Measurements from ENCODE around the gene PSEN2. TPM values are rescaled to one million over a fixed set of nuclear protein-coding genes. Genes with fewer than 3 reads are reported as not detected.

PSEN2 gene
- total RNA-seq, 1 donor from 2014 or later: 19.5 TPM

DNA sequence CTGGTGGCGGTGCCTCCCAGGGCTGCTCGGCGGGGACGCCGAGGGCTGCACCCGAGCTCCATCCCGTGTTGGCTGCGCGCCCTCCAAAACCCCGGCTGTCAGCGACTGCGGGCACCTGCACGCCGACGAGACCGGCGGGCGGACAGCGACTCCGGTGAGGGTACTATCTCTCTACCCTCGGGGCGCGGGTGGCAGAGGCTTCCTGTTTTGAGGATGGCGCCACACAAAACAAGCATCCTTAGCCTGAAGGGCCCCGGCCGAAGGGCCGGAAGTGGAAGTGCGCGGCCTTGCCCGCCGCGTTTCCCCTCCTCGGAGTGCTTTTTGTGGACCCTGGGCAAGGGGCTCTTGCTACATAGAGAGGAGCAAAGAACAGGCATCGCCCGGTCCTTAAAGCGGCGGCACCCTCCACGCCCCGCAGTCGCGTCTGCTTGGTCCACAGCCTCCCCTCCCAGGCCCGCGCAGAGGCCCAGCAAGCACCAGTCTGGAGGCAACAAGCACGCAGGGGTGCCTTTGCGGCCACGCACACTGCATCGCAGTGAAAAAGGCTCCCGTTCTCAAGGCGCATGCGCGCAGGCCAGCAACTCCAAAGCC, 69.1 kb downstream of the PSEN2 start:
- H3K4me3 Mint-ChIP-seq (ENCODE audit: unreplicated experiment): peak overlapping the region; percentile 80
- H3K9me3 Mint-ChIP-seq (ENCODE audit: low read depth): peaks cover 11% of the 10 kb centered on the region
- H3K36me3 Mint-ChIP-seq (ENCODE audit: low read depth): peaks cover 9% of the 10 kb centered on the region
- H3K27me3 Mint-ChIP-seq (ENCODE audit: low read depth): no peaks in the 10 kb centered on the region
- peaks cover 19% of the 10 kb centered on the region for H3K4me1 Mint-ChIP-seq (ENCODE audit: low read depth)
- no peak for DNase-seq (ENCODE audit: low spot score)
- peak overlapping the region; percentile 95 for H3K27ac Mint-ChIP-seq (ENCODE audit: unreplicated experiment)
- peak; percentile 23 for TF ChIP-seq CTCF (IDR thresholded peaks at IDR 0.05)

- peaks cover 19% of the 10 kb centered on the region for H3K4me1 Mint-ChIP-seq (ENCODE audit: low read depth)
- peak within 1 kb of the TSS; percentile 95 for H3K27ac Mint-ChIP-seq (ENCODE audit: unreplicated experiment)
- peak; percentile 11 for TF ChIP-seq CTCF (IDR thresholded peaks at IDR 0.05)
- H3K9me3 Mint-ChIP-seq (ENCODE audit: low read depth): peaks cover 4% of the 10 kb centered on the region
- H3K36me3 Mint-ChIP-seq (ENCODE audit: low read depth): peaks cover 4% of the 10 kb centered on the region
- H3K4me3 Mint-ChIP-seq (ENCODE audit: unreplicated experiment): peak within 1 kb of the TSS; percentile 80
- no peaks in the 10 kb centered on the region for H3K27me3 Mint-ChIP-seq (ENCODE audit: low read depth)
- peak; percentile 100 for DNase-seq (ENCODE audit: low spot score)
Measured at GRCh38 chr1:226940029-226940805, 69.8 kb downstream of the PSEN2 start, which contains the start of gene COQ8A. Gene COQ8A (plus strand): TSS chr1:226940294. CDS start chr1:226961386, 21,092 bp downstream.

DNA sequence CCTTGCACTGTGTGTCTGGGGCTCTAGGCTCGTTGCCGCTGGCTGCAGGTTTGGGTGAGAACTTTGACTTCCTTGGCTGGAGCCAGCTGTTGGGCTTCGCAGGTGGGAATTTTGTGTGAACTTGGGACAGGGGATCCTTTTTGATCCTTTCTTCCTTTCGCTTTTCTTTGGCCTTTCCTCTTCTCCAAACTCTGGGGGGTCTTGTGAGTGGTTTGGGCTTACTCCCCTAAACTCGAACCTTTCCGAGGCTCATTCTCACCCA, 70.3 kb downstream of the PSEN2 start:
- H3K36me3 Mint-ChIP-seq (ENCODE audit: low read depth): no peaks in the 10 kb centered on the region
- TF ChIP-seq CTCF (IDR thresholded peaks at IDR 0.05): no peak
- peaks cover 19% of the 10 kb centered on the region for H3K4me1 Mint-ChIP-seq (ENCODE audit: low read depth)
- no peak for DNase-seq (ENCODE audit: low spot score)
- H3K4me3 Mint-ChIP-seq (ENCODE audit: unreplicated experiment): peak overlapping the region; percentile 80
- H3K27me3 Mint-ChIP-seq (ENCODE audit: low read depth): no peaks in the 10 kb centered on the region
- H3K27ac Mint-ChIP-seq (ENCODE audit: unreplicated experiment): no peak overlapping the region
- H3K9me3 Mint-ChIP-seq (ENCODE audit: low read depth): no peaks in the 10 kb centered on the region

DNA sequence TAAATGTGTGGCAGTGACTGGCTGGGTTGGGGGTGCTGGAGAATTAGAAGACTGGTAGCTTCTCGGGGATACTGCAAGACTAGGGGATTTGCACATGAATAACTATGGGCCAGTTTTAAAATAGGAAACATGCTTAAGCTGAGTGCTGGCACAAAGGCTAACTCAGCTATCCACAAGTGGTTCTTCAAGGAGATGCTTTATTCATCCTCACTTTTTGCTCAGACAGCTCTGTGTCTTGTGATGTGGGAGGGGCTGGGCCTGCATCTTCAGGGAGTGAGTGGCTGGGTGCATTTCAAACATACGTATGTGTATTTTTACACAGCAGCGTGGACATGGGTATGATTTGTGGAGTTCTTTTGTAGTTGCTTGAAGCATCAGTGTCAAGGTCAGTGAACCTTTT, 72.0 kb downstream of the PSEN2 start:
- TF ChIP-seq CTCF (IDR thresholded peaks at IDR 0.05): no peak
- no peak overlapping the region for H3K27ac Mint-ChIP-seq (ENCODE audit: unreplicated experiment)
- H3K36me3 Mint-ChIP-seq (ENCODE audit: low read depth): no peaks in the 10 kb centered on the region
- H3K9me3 Mint-ChIP-seq (ENCODE audit: low read depth): no peaks in the 10 kb centered on the region
- no peak overlapping the region for H3K4me3 Mint-ChIP-seq (ENCODE audit: unreplicated experiment)
- H3K27me3 Mint-ChIP-seq (ENCODE audit: low read depth): no peaks in the 10 kb centered on the region
- no peak for DNase-seq (ENCODE audit: low spot score)
- peaks cover 19% of the 10 kb centered on the region for H3K4me1 Mint-ChIP-seq (ENCODE audit: low read depth)

DNA sequence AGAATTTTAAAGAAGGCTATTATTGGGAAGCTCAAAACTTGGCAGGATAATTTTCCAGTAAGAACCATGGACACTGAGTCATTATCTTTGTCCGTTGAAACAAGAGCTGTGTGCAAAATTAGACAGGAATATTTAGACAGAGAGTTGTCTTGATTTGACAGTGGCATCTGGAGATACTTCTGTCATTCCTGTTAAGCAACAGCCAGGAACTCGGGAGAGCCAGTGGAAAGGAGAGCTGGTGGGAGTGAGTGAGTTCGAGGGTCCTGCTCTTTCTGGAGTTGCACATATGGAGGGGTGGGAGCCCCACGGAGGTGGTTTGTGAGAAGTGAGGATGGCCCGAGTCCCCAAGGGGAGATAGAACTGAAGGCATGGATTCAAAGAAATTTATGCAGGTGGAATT, 72.7 kb downstream of the PSEN2 start:
- H3K27me3 Mint-ChIP-seq (ENCODE audit: low read depth): no peaks in the 10 kb centered on the region
- DNase-seq (ENCODE audit: low spot score): no peak
- TF ChIP-seq CTCF (IDR thresholded peaks at IDR 0.05): no peak
- H3K4me3 Mint-ChIP-seq (ENCODE audit: unreplicated experiment): no peak overlapping the region
- no peak overlapping the region for H3K27ac Mint-ChIP-seq (ENCODE audit: unreplicated experiment)
- H3K9me3 Mint-ChIP-seq (ENCODE audit: low read depth): peaks cover 2% of the 10 kb centered on the region
- peaks cover 17% of the 10 kb centered on the region for H3K4me1 Mint-ChIP-seq (ENCODE audit: low read depth)
- H3K36me3 Mint-ChIP-seq (ENCODE audit: low read depth): no peaks in the 10 kb centered on the region
